Breast epithelium (tissue), 4 donors: ENCODE results near the gene CDKN1C. TPM values are rescaled to one million over a fixed set of nuclear protein-coding genes. Genes with fewer than 3 reads are reported as not detected.

Experiments used
- DNase-seq, 2 donors: peaks; one replicate each; pipeline ENCODE4 v3.0.0-alpha.2; 2019; ENCODE audit warnings: low spot score in 2 of 2
- H3K27ac ChIP-seq, 2 donors: fragments of 200-600 bp; sonication (generic) in 1 of 2; one replicate each; pipeline ENCODE4 v1.5.1; 2016 to 2019; ENCODE audit warnings: mild to moderate bottlenecking in 1 of 2
- H3K27me3 ChIP-seq, 2 donors: fragments of 200-600 bp; sonication (generic) in 1 of 2; one replicate each; pipeline versions ENCODE4 v1.5.1 to v1.6.0; 2017 to 2019; ENCODE audit warnings: control low read depth in 1 of 2, mild to moderate bottlenecking in 1 of 2
- H3K36me3 ChIP-seq: fragments of 200-600 bp; one replicate; pipeline ENCODE4 v1.5.1; 2019
- H3K4me1 ChIP-seq, 2 donors: fragments of 200-600 bp; sonication (generic); one replicate each; pipeline ENCODE4 v1.5.1; 2016 to 2019; ENCODE audit warnings: control low read depth in 1 of 2
- H3K4me3 ChIP-seq, 3 donors: fragments of 200-600 bp; sonication (generic); 1 replicate in 2 of 3; 2 replicates in 1 of 3; pipeline ENCODE4 v1.5.1; 2016 to 2019; ENCODE audit warnings: mild to moderate bottlenecking in 3 of 3, moderate library complexity in 2 of 3
- H3K9me3 ChIP-seq, 2 donors: fragments of 200-600 bp; sonication (generic) in 1 of 2; one replicate each; pipeline ENCODE4 v1.5.1; 2016 to 2019; ENCODE audit warnings: control low read depth in 1 of 2
- POLR2A ChIP-seq: fragments of 450-650 bp; IDR thresholded peaks from one replicate; pipeline ENCODE4 v1.6.1; 2016; ENCODE audit warnings: antibody characterized with exemption, mild to moderate bottlenecking, moderate library complexity
- POLR2AphosphoS5 ChIP-seq, 3 donors: sonication (generic); formaldehyde crosslinking; IDR thresholded peaks; one replicate each; pipeline ENCODE4 v1.6.1; 2017; ENCODE audit warnings: antibody characterized with exemption in 3 of 3
- intact Hi-C: fragments of 100-400 bp; cut with DNase I; formaldehyde crosslinking; loops from one replicate; pipeline ENCODE4 v1.15.1; 2023; ENCODE audit warnings: low total_unique reads
- total RNA-seq, 3 donors: library from RNA; depleted of rRNA; stranded (reverse); fragments of >200 nt; gene quantifications; one replicate each; pipeline ENCODE4 v1.1.0, GENCODE V29; 2016
- TF ChIP-seq, protein P1 (sequence below), 3 donors: fragments of 450-650 bp; IDR thresholded peaks; one replicate each; pipeline ENCODE4 v1.5.1; 2016 to 2017; ENCODE audit warnings: antibody characterized with exemption in 3 of 3, mild to moderate bottlenecking in 3 of 3, moderate library complexity in 3 of 3

The CDKN1C gene
- total RNA-seq, 3 donors from 2014 or later, result 48.2 to 136 (median 88.8) TPM

DNA sequence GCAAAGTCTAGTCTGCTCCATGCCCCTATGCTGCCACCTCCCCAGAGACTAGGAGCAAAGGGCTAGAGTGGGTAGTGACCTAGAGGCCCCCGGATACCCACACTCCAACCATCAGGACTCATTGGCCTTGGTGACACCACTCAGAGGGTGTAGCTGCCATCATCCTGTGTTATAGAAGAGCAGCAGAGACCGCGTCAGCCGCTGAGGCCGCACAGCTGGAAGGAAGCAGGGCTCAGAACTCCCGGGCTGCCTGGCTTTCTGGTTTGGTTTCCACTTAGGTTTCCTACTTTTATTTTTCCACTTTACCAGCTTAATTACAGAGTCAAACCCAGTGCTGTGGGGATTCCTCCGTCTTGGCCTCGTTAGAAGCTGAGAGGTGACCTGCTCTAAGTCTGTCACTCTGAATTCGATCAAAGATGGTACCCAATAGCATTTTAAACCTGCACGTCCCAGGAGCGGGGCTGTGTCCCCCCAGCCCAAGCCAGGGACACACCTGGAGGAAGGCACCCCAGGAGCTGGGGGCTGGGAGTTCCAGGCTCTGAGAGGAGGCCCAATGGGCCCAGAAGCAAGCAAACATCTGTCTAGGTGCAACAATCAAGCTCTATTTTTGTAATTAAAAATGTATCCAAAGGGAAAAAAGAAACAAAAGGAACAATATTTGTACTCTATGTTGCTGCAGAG lies 2.1 kb upstream of the CDKN1C start:
- Histone ChIP-seq H3K9me3 (no peaks in the 10 kb centered on the region), H3K4me1 (peaks cover 8 to 20% of the 10 kb centered on the region in 2 donors), H3K4me3 (no peak overlapping the region), H3K36me3 (no peaks in the 10 kb centered on the region), H3K27me3 (no peaks in the 10 kb centered on the region), H3K27ac (peak overlapping the region; percentile 84 to 92)
- TF ChIP-seq POLR2AphosphoS5 (IDR thresholded peaks at IDR 0.05) (no peak), POLR2A (no peak)
- TF ChIP-seq, protein P1, sequence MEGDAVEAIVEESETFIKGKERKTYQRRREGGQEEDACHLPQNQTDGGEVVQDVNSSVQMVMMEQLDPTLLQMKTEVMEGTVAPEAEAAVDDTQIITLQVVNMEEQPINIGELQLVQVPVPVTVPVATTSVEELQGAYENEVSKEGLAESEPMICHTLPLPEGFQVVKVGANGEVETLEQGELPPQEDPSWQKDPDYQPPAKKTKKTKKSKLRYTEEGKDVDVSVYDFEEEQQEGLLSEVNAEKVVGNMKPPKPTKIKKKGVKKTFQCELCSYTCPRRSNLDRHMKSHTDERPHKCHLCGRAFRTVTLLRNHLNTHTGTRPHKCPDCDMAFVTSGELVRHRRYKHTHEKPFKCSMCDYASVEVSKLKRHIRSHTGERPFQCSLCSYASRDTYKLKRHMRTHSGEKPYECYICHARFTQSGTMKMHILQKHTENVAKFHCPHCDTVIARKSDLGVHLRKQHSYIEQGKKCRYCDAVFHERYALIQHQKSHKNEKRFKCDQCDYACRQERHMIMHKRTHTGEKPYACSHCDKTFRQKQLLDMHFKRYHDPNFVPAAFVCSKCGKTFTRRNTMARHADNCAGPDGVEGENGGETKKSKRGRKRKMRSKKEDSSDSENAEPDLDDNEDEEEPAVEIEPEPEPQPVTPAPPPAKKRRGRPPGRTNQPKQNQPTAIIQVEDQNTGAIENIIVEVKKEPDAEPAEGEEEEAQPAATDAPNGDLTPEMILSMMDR (IDR thresholded peaks at IDR 0.05), result no peak
- DNase-seq, result no peak
- intact Hi-C loops, result loop anchor here (2.0 to 10.0 kb wide), 2 partner anchors 183 to 357 kb away; no protein-coding TSS in a partner anchor

DNA sequence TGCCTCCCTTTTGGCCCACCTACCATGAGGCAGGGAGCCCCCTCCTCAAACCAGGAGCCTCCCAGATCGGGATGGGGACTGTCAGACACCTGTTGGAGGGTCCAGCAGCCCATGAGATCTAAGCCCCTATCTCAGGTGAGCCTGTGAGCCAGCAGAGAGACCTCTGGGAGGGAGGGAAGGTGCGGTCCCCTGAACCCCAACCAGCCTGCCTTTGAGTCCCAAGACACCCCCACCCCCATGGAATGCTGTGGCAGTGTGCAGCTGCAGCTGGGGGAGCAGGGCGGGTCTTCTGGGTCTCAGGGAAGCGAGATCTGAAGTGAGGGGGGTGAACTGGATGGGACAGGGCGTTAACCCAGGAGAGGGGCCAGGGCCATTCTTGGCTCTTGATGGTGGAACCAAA lies 1.4 kb upstream of the CDKN1C start:
- intact Hi-C loops, result loop anchor here (10.0 kb wide), 1 partner anchor 182 kb away; no protein-coding TSS in a partner anchor
- DNase-seq, result no peak

DNA sequence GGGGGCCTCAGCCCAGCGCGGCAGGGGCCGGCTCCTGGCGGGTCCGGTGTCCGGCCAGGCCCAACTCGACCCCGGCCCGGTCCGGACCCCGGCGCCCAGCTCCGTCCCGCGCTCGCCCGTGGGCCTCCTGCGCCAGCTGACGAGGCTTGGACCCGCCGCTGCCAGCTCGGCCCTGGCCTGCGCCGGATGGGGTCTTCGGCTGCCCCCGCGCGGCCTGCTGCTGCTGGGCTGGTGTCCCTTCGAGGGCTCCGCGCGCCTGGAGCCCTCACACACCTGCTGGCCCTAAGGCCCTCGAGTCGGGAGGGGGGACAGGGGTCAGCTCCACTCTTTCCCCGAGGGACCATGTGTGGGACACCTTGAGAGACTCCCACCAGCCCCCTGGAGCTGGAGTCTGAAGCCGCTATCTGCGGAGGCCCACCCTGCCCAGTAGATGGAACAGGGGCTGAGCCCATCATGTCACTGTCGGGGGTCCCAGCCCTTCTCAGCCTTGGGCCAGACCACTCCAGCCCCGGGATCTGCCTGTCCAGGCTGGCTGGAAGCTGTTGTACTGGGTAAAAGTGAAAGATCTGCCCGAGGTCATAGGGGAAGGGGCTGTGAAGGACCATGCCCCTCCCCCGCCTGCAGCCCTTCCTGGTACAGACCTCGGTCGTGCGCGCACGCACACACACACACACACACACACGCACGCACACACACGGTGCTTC lies 768 bp upstream of the CDKN1C start:
- intact Hi-C loops, result loop anchor here (10.0 kb wide), 1 partner anchor 182 kb away; no protein-coding TSS in a partner anchor
- Histone ChIP-seq H3K9me3 (no peaks in the 10 kb centered on the region), H3K27ac (peak overlapping the region; percentile 84 to 92), H3K36me3 (no peaks in the 10 kb centered on the region), H3K4me1 (peaks cover 9 to 10% of the 10 kb centered on the region in 2 donors), H3K4me3 (peak overlapping the region; percentile 38 to 98 (median 89)), H3K27me3 (no peaks in the 10 kb centered on the region)
- no peak for DNase-seq
- TF ChIP-seq POLR2A, result no peak

More for the DNA sequence above, 1.4 kb upstream of the CDKN1C start:
- Histone ChIP-seq H3K4me3 (no peak overlapping the region), H3K9me3 (no peaks in the 10 kb centered on the region), H3K36me3 (no peaks in the 10 kb centered on the region), H3K27ac (peak overlapping the region; percentile 84 to 92), H3K27me3 (no peaks in the 10 kb centered on the region), H3K4me1 (peaks cover 13 to 16% of the 10 kb centered on the region in 2 donors)
- TF ChIP-seq POLR2AphosphoS5 (IDR thresholded peaks at IDR 0.05) (no peak), POLR2A (no peak)
- TF ChIP-seq, protein P1 (IDR thresholded peaks at IDR 0.05), result no peak

DNA sequence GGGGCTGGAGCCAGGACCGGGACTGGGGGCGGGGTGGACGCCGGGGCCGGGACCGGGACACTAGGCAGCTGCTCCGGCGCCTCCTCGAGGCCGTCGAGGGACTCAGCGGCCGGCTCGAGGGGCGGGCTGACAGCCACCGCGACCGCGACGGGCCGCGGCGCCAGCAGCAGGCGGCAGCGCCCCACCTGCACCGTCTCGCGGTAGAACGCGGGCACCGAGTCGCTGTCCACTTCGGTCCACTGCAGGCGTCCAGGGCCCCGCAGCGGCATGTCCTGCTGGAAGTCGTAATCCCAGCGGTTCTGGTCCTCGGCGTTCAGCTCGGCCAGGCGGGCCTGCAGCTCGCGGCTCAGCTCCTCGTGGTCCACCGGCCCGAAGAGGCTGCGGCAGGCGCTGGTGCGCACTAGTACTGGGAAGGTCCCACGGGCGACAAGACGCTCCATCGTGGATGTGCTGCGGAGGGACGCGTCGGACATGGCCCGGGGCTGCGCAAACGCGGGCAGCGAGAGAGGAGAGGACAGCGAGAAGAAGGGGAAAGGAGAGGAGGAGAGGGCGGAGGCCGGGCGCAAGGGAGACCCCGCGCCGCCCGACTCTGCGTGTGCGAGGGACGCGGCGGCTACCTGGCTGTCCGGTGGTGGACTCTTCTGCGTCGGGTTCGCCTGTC lies 428 bp downstream of the CDKN1C start:
- DNase-seq, result peak in 1 of 2 donors; percentile 69
- no peaks in the 10 kb centered on the region for H3K36me3 ChIP-seq
- intact Hi-C loops, result loop anchor here (10.0 kb wide), 1 partner anchor 180 kb away; no protein-coding TSS in a partner anchor
- peak overlapping the region; percentile 75 to 95 for H3K27ac ChIP-seq
- peak overlapping the region; percentile 70 to 98 (median 89) for H3K4me3 ChIP-seq
- no peaks in the 10 kb centered on the region for H3K9me3 ChIP-seq
- no peak for TF ChIP-seq POLR2A
- TF ChIP-seq, protein P1 (IDR thresholded peaks at IDR 0.05), result peak in 1 of 3 donors; percentile 22
- peaks cover 0 to 7% of the 10 kb centered on the region in 2 donors for H3K4me1 ChIP-seq
- H3K27me3 ChIP-seq, result no peaks in the 10 kb centered on the region

DNA sequence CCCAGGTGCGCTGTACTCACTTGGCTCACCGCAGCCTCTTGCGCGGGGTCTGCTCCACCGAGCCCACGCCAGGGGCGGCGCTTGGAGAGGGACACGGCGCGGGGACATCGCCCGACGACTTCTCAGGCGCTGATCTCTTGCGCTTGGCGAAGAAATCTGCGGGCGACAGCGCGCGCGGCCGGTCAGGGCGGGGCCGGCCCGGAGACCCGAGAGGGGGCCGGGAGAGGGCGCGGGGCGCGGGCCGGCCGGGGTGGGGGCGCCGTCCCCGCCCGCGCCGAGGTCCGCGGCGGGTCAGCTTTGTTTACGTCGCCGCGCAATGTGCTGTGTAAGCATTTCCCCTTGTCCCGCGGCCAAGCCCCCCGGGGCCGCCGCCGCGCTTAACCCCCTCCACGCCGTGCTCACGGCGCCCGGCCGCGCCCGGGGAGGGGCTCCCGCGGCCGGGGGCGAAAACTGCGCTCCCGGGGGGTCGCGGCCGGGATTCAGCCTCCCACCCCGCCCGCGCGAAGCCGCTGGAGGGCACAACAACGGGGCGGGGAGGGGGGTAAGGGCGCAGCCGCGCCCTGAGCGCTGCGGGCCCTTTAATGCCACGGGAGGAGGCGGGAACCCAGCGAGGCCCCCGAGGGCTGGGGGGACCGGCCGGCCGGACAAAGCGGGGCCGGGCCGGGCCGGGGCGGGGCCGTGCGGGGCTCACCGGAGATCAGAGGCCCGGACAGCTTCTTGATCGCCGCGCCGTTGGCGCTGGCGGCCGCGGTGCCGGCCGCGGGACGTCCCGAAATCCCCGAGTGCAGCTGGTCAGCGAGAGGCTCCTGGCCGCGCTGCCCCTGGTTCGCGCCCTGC lies 1.4 kb downstream of the CDKN1C start:
- peaks cover 0 to 7% of the 10 kb centered on the region in 2 donors for H3K4me1 ChIP-seq
- H3K27ac ChIP-seq, result peak overlapping the region; percentile 86 to 95
- TF ChIP-seq POLR2A (no peak), POLR2AphosphoS5 (IDR thresholded peaks at IDR 0.05) (no peak)
- TF ChIP-seq, protein P1 (IDR thresholded peaks at IDR 0.05), result no peak
- no peak for DNase-seq
- no peaks in the 10 kb centered on the region for H3K9me3 ChIP-seq
- H3K4me3 ChIP-seq, result peak overlapping the region; percentile 70 to 98 (median 89)
- H3K36me3 ChIP-seq, result no peaks in the 10 kb centered on the region
- no peaks in the 10 kb centered on the region for H3K27me3 ChIP-seq
- intact Hi-C loops, result loop anchor here (10.0 kb wide), 1 partner anchor 179 kb away; no protein-coding TSS in a partner anchor
